Measurements from ENCODE around the gene INTS1.

DNA sequence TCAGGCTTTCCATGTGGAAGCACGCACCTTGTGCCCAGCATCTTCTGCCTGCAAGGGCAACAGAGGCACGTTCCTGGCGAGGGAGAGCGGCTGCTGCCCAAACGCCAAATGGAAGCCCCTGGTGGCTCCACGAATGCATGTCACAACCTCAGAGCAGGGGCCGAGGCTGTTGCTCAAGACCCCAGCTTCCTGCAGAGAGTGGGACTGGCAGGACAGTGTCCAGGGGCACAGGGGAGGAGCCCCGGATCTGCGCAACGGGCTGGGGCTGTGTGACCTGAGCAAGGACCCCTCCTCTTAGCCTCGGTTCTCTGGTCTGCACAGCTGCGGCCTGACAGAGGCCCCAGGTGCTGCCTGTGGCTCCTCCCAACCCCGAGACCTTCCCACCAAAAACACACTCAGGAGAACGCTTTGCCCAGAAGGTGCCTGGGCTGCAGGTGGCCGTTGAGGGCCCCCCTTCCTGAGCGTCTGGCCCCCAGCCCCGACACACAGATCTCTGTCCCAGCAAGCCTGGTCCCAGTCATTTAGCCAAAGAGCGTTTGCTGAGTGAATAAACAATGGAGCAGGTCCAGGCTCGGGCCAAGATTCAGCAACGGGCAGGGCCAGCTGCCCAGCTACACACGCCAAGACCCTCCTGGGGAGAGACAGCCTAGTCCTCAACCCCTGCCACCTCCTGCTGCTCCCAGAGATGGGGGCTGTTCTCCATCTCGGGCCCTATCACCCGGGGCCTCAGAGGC is 46.1 kb downstream of the INTS1 start:
- TF ChIP-seq, protein P1, sequence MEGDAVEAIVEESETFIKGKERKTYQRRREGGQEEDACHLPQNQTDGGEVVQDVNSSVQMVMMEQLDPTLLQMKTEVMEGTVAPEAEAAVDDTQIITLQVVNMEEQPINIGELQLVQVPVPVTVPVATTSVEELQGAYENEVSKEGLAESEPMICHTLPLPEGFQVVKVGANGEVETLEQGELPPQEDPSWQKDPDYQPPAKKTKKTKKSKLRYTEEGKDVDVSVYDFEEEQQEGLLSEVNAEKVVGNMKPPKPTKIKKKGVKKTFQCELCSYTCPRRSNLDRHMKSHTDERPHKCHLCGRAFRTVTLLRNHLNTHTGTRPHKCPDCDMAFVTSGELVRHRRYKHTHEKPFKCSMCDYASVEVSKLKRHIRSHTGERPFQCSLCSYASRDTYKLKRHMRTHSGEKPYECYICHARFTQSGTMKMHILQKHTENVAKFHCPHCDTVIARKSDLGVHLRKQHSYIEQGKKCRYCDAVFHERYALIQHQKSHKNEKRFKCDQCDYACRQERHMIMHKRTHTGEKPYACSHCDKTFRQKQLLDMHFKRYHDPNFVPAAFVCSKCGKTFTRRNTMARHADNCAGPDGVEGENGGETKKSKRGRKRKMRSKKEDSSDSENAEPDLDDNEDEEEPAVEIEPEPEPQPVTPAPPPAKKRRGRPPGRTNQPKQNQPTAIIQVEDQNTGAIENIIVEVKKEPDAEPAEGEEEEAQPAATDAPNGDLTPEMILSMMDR (IDR thresholded peaks at IDR 0.05 in 4 of 5, conservative IDR thresholded peaks at IDR 0.05 in 1 of 5) = no peak
- no peak for TF ChIP-seq POLR2A (IDR thresholded peaks at IDR 0.05)

Data from gastrocnemius medialis (tissue), 4 donors.